H1 (cell line): ENCODE results near the gene EEF1G. TPM values are rescaled to one million over a fixed set of nuclear protein-coding genes. Genes with fewer than 3 reads are reported as not detected.

Experiments used
- CBX5 ChIP-seq: fragments of 300-800, 300-1000 bp; sonication (generic); IDR thresholded peaks from 2 replicates; pipeline ENCODE4 v1.7.1; 2016; ENCODE audit warnings: antibody characterized with exemption, low read length, low read depth
- CEBPB ChIP-seq: IDR thresholded peaks from 2 replicates; pipeline ENCODE4 v1.6.1; 2012; ENCODE audit warnings: low read depth, low read length
- CHD7 ChIP-seq: fragments of 300-600 bp; sonication (generic); IDR thresholded peaks from 2 replicates; pipeline ENCODE4 v1.7.1; 2012; ENCODE audit warnings: low read length, moderate library complexity, mild to moderate bottlenecking, inconsistent platforms; ENCODE audit not compliant: insufficient replicate concordance
- CTBP2 ChIP-seq: IDR thresholded peaks from 2 replicates; pipeline ENCODE4 v1.7.0; 2011; ENCODE audit warnings: borderline replicate concordance, mild to moderate bottlenecking, moderate library complexity, mixed read lengths, low read length; ENCODE audit not compliant: insufficient read depth, insufficient read length
- EZH2 ChIP-seq: fragments of 200-600 bp; sonication (generic); IDR thresholded peaks from 2 replicates; pipeline ENCODE4 v1.7.1; 2012; ENCODE audit warnings: low read depth, mild to moderate bottlenecking, moderate library complexity, low read length, inconsistent platforms; ENCODE audit not compliant: severe bottlenecking
- JUND ChIP-seq: IDR thresholded peaks from 2 replicates; pipeline ENCODE4 v1.6.1; 2011; ENCODE audit warnings: mild to moderate bottlenecking, improper control_type of control experiment, low read length
- KDM4A ChIP-seq: IDR thresholded peaks from one replicate; pipeline ENCODE4 v1.7.1; 2012; ENCODE audit warnings: low read depth, mild to moderate bottlenecking, moderate library complexity, low read length, inconsistent platforms; ENCODE audit not compliant: severe bottlenecking
- SP1 ChIP-seq: IDR thresholded peaks from 2 replicates; pipeline ENCODE4 v1.6.1; 2011; ENCODE audit warnings: low read depth, low read length
- SUZ12 ChIP-seq: fragments of 200-600 bp; sonication (generic); IDR thresholded peaks from 2 replicates; pipeline ENCODE4 v1.6.1; 2012; ENCODE audit warnings: mild to moderate bottlenecking, inconsistent platforms, low read length, moderate library complexity, mixed read lengths
- TAF1 ChIP-seq: IDR thresholded peaks from 2 replicates; pipeline ENCODE4 v1.6.1; 2011; ENCODE audit warnings: mild to moderate bottlenecking, low read depth, low read length
- polyA plus RNA-seq, 7 experiments: library from polyadenylated mRNA; depleted of rRNA in 3 of 7; stranded (reverse) in 5 of 7; unstranded in 2 of 7; fragments of >200 nt in 5 of 7; fragments of 200-250 nt in 2 of 7; gene quantifications; 1 replicate in 5 of 7; 2 replicates in 1 of 7; 4 replicates in 1 of 7; pipeline versions ENCODE4 v1.2.1 to v1.2.3, GENCODE V29; 2011 to 2013; ENCODE audit warnings: missing spikeins in 2 of 7, mixed read lengths in 2 of 7
- total RNA-seq: library from RNA; stranded (reverse); fragmentation: NEBNext Ultra II Directional; extraction: Animal tissue kit (Norgen Biotek cat#: 25700); gene quantifications from 2 replicates; pipeline ENCODE4 v1.2.1, GENCODE V29; 2021
- TF ChIP-seq, protein P1 (sequence below): IDR thresholded peaks from 2 replicates; pipeline ENCODE4 v1.6.1; 2012; ENCODE audit warnings: inconsistent platforms

EEF1G gene
- total and polyA plus RNA-seq, 2 of the 8 experiments (the other 6 are each of a cell fraction or from before 2014, with no cell fraction given), result 1,627 to 1,996 TPM

DNA sequence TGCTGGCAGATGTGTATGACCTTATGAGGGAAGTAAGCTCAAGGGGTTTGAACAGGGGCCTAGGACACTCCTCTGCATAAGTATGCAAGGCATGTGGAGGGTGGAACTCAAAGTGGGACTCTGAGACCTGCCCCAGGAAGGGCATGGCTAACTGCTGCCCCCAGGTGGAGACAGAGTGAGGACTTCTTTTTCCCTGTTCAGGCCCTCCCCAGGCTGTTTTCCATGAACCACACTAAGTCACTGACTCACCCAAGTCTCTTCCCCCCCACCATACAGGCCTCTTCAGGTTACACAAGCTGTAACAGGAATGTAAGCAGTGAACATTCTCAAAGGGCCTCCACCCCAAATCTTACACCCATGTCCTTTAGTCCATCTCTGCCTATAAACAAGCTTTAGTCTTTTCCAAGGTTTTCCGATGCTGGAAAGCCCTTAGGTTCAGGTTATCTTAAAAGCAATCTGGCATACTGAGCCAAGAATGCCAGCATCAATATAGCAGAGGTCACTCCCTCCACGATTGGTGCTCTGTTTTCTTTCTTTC lies 13.1 kb downstream of the EEF1G start (continued):
- TF ChIP-seq CHD7, result no peak
- no peak for TF ChIP-seq EZH2
- TF ChIP-seq SUZ12, result no peak
- TF ChIP-seq, protein P1, sequence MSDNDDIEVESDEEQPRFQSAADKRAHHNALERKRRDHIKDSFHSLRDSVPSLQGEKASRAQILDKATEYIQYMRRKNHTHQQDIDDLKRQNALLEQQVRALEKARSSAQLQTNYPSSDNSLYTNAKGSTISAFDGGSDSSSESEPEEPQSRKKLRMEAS, result peak; percentile 65; the same call in 1 of the 2 replicates
- peak; percentile 71 for TF ChIP-seq SP1
- TF ChIP-seq TAF1, result 0 out of 2 replicates have a peak, but pooled peaks have one; percentile 24
- no peak for TF ChIP-seq CEBPB
- no peak for TF ChIP-seq CTBP2
- TF ChIP-seq JUND, result peak; percentile 81
- no peak for TF ChIP-seq KDM4A
- TF ChIP-seq CBX5, result no peak
